Activated CD8-positive, alpha-beta memory T cell treated with anti-CD3 and anti-CD28 coated beads for 48 hours (primary cell): ENCODE data around the gene MBIP.

Source experiments
- DNase-seq, 3 experiments: peaks; one replicate each; pipeline ENCODE4 v3.0.0-alpha.2; 2020; ENCODE audit warnings: low read depth in 2 of 3, low spot score in 2 of 3

The MBIP gene

GRCh38 chr14:36315159-36315853 is 5.1 kb downstream of the MBIP start:
- no peak for DNase-seq

- DNase-seq, result no peak
These were observed 6.5 kb downstream of the MBIP start for GRCh38 chr14:36313898-36314297.

- no peak for DNase-seq
These were observed 7.2 kb downstream of the MBIP start for GRCh38 chr14:36313206-36313605.

GRCh38 chr14:36306836-36307235 is 13.6 kb downstream of the MBIP start:
- no peak for DNase-seq

GRCh38 chr14:36304895-36305294 is 15.5 kb downstream of the MBIP start:
- DNase-seq, result no peak

- no peak for DNase-seq
These were observed 16.5 kb downstream of the MBIP start for GRCh38 chr14:36303960-36304359.

- DNase-seq, result no peak
These were observed 17.6 kb downstream of the MBIP start for GRCh38 chr14:36302823-36303222.

- no peak for DNase-seq
These were observed 19.3 kb downstream of the MBIP start for GRCh38 chr14:36301159-36301558.

GRCh38 chr14:36300337-36300736 is 20.1 kb downstream of the MBIP start:
- DNase-seq, result no peak

GRCh38 chr14:36295642-36296627 is 24.5 kb downstream of the MBIP start:
- no peak for DNase-seq

- DNase-seq, result no peak
These were observed 25.9 kb downstream of the MBIP start for GRCh38 chr14:36294543-36294942.

- no peak for DNase-seq
These were observed 26.6 kb downstream of the MBIP start for GRCh38 chr14:36293824-36294223.

- DNase-seq, result no peak
These were observed 30.5 kb downstream of the MBIP start for GRCh38 chr14:36289954-36290353.

- no peak for DNase-seq
These were observed 31.9 kb downstream of the MBIP start for GRCh38 chr14:36288496-36288895.

- DNase-seq, result no peak
These were observed 35.4 kb downstream of the MBIP start for GRCh38 chr14:36284971-36285595.

GRCh38 chr14:36281309-36281708 is 39.1 kb downstream of the MBIP start:
- DNase-seq, result no peak

- DNase-seq, result no peak
These were observed 40.9 kb downstream of the MBIP start for GRCh38 chr14:36279306-36280190.

GRCh38 chr14:36275741-36276140 is 44.7 kb downstream of the MBIP start:
- no peak for DNase-seq

GRCh38 chr14:36271939-36272907 is 48.2 kb downstream of the MBIP start:
- DNase-seq, result peak in 1 of 3 experiments; percentile 16

- no peak for DNase-seq
These were observed 49.2 kb downstream of the MBIP start for GRCh38 chr14:36271222-36271621.
